Uterus (tissue), 2 donors: Measurements from ENCODE around the gene RANBP1.

ENCODE experiments used
- CTCF ChIP-seq, 4 experiments: fragments of 200-600 bp in 2 of 4; fragments of 450-650 bp in 2 of 4; sonication (generic) in 2 of 4; IDR thresholded peaks; one replicate each; pipeline ENCODE4 v1.5.1; 2016 to 2019; ENCODE audit warnings: antibody characterized with exemption in 4 of 4, mild to moderate bottlenecking in 2 of 4, moderate library complexity in 1 of 4
- POLR2A ChIP-seq, 2 donors: fragments of 450-650 bp; IDR thresholded peaks; one replicate each; pipeline ENCODE4 v1.6.1; 2016; ENCODE audit warnings: antibody characterized with exemption in 2 of 2, mild to moderate bottlenecking in 1 of 2, moderate library complexity in 1 of 2

- TF ChIP-seq CTCF (IDR thresholded peaks at IDR 0.05), result no peak
- no peak for TF ChIP-seq POLR2A (IDR thresholded peaks at IDR 0.05)
These were observed 4.7 kb upstream of the RANBP1 start for GRCh38 chr22:20111045-20111688.
